Stimulated activated naive CD8-positive, alpha-beta T cell treated with anti-CD3 and anti-CD28 coated beads, Interleukin-15, amount 100 ng/mL, for 72 hours (primary cell): Measurements from ENCODE around the gene RAD51B.
A peak's percentile ranks its signal among the peaks of the same experiment; 100 is the strongest.
"Not testable (repeated sequence)": the region's sequence is repeated elsewhere in the genome, so short reads cannot be mapped to it uniquely, and the experiment has no call there.

Experiments
- ATAC-seq: fragments of 150-1000 bp; cut with Tn5 transposase; 2 replicates; pipeline ENCODE4 v1.10.0; 2021; ENCODE audit warnings: mild to moderate bottlenecking, moderate library complexity
- DNase-seq, 2 donors: peaks; one replicate each; pipeline ENCODE4 v3.0.0; 2021 to 2022
- H3K27ac Mint-ChIP-seq, 2 donors: one replicate each; pipeline ENCODE4 v1.8.0; 2022; ENCODE audit warnings: mild to moderate bottlenecking in 2 of 2, mixed read lengths in 2 of 2, moderate library complexity in 2 of 2
- H3K27me3 Mint-ChIP-seq: one replicate; pipeline ENCODE4 v1.8.0; 2022; ENCODE audit warnings: mixed read lengths
- H3K4me1 Mint-ChIP-seq: one replicate; pipeline ENCODE4 v1.8.0; 2022; ENCODE audit warnings: mild to moderate bottlenecking, mixed read lengths
- H3K4me3 Mint-ChIP-seq, 2 donors: one replicate each; pipeline ENCODE4 v1.8.0; 2022; ENCODE audit warnings: mild to moderate bottlenecking in 2 of 2, mixed read lengths in 2 of 2, moderate library complexity in 1 of 2
- H3K9me3 Mint-ChIP-seq, 2 donors: one replicate each; pipeline ENCODE4 v1.8.0; 2022; ENCODE audit warnings: mixed read lengths in 2 of 2

RAD51B gene

DNA sequence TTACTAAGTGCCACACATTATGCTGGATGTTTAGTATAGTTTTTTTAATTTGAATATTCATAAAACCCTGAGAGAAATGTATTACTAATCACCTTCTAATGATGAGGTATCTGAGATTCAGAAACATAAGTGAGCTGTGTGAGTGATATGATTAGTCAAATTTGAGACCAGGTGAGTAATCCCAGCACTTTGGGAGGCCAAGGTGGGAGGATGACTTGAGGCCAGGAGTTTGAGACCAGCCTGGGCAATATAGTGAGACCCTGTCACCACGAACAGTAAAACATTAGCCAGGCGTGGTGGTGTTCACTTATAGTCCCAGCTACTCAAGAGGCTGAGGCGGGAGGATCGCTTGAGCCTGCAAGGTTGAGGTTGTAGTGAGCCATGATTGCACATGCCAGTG lies 438.4 kb downstream of the RAD51B start:
- DNase-seq (no peak), ATAC-seq (peak; percentile 54)
- Mint-ChIP-seq H3K4me1 (peaks cover 72% of the 10 kb centered on the region), H3K27ac (no peak overlapping the region), H3K27me3 (no peaks in the 10 kb centered on the region), H3K4me3 (no peak overlapping the region), H3K9me3 (no peaks in the 10 kb centered on the region)

GRCh38 chr14:68258995-68259394 lies 439.4 kb downstream of the RAD51B start:
- H3K27me3 Mint-ChIP-seq, H3K4me3 Mint-ChIP-seq, H3K9me3 Mint-ChIP-seq, DNase-seq, ATAC-seq: not testable (repeated sequence)
- H3K27ac Mint-ChIP-seq, result peak overlapping the region in 1 of 2 donors; percentile 82
- H3K4me1 Mint-ChIP-seq, result peaks cover 77% of the 10 kb centered on the region

GRCh38 chr14:68260121-68260520 lies 440.5 kb downstream of the RAD51B start:
- DNase-seq (no peak), ATAC-seq (no peak)
- H3K27ac Mint-ChIP-seq, result no peak overlapping the region
- H3K4me1 Mint-ChIP-seq, result peaks cover 72% of the 10 kb centered on the region
- no peaks in the 10 kb centered on the region for H3K27me3 Mint-ChIP-seq
- no peak overlapping the region for H3K4me3 Mint-ChIP-seq
- H3K9me3 Mint-ChIP-seq, result no peaks in the 10 kb centered on the region

GRCh38 chr14:68261092-68261842 lies 441.7 kb downstream of the RAD51B start:
- DNase-seq (no peak), ATAC-seq (no peak)
- H3K27me3 Mint-ChIP-seq, result no peaks in the 10 kb centered on the region
- peak overlapping the region; percentile 43 to 66 for H3K4me3 Mint-ChIP-seq
- no peaks in the 10 kb centered on the region for H3K9me3 Mint-ChIP-seq
- peaks cover 62% of the 10 kb centered on the region for H3K4me1 Mint-ChIP-seq
- peak overlapping the region in 1 of 2 donors; percentile 88 for H3K27ac Mint-ChIP-seq

DNA sequence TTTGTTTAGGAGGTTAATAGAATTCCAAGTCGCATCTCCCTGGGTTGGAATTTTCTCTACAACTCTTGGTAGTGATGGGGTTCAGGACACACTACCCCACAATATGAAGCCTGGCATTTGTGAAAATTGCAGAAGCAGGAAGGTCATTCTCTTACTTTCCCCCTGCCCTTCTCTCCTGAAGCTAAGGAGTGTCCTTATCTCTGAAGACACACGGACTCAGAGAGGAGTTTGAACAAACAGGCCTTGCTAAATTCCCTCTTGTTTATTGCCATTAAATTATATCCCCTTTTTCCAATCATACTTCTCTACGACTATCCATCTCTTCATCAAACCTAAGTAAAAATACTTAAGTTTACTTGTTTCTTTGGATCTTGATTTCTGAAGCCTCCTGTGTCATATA lies 443.0 kb downstream of the RAD51B start:
- no peaks in the 10 kb centered on the region for H3K9me3 Mint-ChIP-seq
- no peak overlapping the region for H3K4me3 Mint-ChIP-seq
- peaks cover 56% of the 10 kb centered on the region for H3K4me1 Mint-ChIP-seq
- no peak for DNase-seq
- H3K27me3 Mint-ChIP-seq, result no peaks in the 10 kb centered on the region
- no peak for ATAC-seq
- H3K27ac Mint-ChIP-seq, result no peak overlapping the region

DNA sequence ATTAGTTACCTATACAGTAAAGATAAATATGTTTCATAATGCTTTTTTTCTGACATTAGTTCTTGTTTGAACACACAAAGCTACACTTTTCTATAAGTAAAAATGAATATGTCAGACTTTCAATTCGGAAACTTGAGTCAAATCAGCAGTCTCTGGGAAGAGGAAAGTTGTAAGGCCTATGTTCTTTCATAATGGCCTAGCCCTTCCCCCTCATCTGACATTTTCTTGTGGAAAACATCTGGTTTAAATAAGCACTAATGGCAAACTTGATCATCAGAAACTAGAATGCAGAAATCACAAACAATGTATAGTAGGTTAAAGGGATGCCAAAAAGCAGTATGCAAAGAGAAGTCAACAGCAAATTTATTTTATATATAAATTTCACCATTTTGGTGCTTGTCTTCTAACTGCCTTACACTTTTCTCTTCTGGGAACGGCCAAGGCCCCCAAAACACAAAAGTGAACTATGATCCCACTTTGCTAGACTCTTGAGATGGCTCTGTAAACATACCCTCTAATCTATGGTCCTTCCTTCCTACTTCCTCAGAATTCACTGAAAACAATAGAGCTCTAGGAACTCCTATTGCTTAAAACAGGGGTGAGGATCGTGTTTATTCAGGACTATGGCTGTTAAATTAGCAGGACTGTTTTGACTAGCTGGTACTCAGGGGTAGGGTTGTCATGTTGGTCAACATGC lies 444.1 kb downstream of the RAD51B start:
- Mint-ChIP-seq H3K9me3 (no peaks in the 10 kb centered on the region), H3K4me3 (no peak overlapping the region), H3K4me1 (peaks cover 58% of the 10 kb centered on the region), H3K27ac (no peak overlapping the region), H3K27me3 (no peaks in the 10 kb centered on the region)
- DNase-seq (no peak), ATAC-seq (no peak)

GRCh38 chr14:68264260-68264569 lies 444.6 kb downstream of the RAD51B start:
- Mint-ChIP-seq H3K27ac (no peak overlapping the region), H3K4me1 (peaks cover 59% of the 10 kb centered on the region), H3K27me3 (no peaks in the 10 kb centered on the region), H3K9me3 (no peaks in the 10 kb centered on the region), H3K4me3 (no peak overlapping the region)
- DNase-seq, result no peak
- no peak for ATAC-seq

GRCh38 chr14:68266998-68267397 lies 447.4 kb downstream of the RAD51B start:
- H3K27ac Mint-ChIP-seq, result no peak overlapping the region
- H3K9me3 Mint-ChIP-seq, result no peaks in the 10 kb centered on the region
- DNase-seq (no peak), ATAC-seq (no peak)
- H3K27me3 Mint-ChIP-seq, result no peaks in the 10 kb centered on the region
- no peak overlapping the region for H3K4me3 Mint-ChIP-seq
- H3K4me1 Mint-ChIP-seq, result peaks cover 60% of the 10 kb centered on the region

- Mint-ChIP-seq H3K4me3 (peak overlapping the region; percentile 4 to 36), H3K27ac (peak overlapping the region in 1 of 2 donors; percentile 3), H3K27me3 (no peaks in the 10 kb centered on the region), H3K9me3 (no peaks in the 10 kb centered on the region), H3K4me1 (peaks cover 51% of the 10 kb centered on the region)
- DNase-seq, result no peak
- peak; percentile 67 for ATAC-seq
These were observed 448.6 kb downstream of the RAD51B start for GRCh38 chr14:68268197-68268596.

GRCh38 chr14:68268719-68269118 lies 449.1 kb downstream of the RAD51B start:
- no peaks in the 10 kb centered on the region for H3K27me3 Mint-ChIP-seq
- H3K4me1 Mint-ChIP-seq, result peaks cover 45% of the 10 kb centered on the region
- H3K4me3 Mint-ChIP-seq, result peak overlapping the region; percentile 4 to 36
- DNase-seq, result no peak
- ATAC-seq, result peak; percentile 45
- peak overlapping the region in 1 of 2 donors; percentile 63 for H3K27ac Mint-ChIP-seq
- H3K9me3 Mint-ChIP-seq, result no peaks in the 10 kb centered on the region

GRCh38 chr14:68269136-68269927 lies 449.8 kb downstream of the RAD51B start:
- Mint-ChIP-seq H3K27me3 (no peaks in the 10 kb centered on the region), H3K9me3 (no peaks in the 10 kb centered on the region), H3K4me3 (peak overlapping the region; percentile 6 to 21), H3K27ac (peak overlapping the region; percentile 20 to 63), H3K4me1 (peaks cover 48% of the 10 kb centered on the region)
- DNase-seq (peak in 1 of 2 donors; percentile 24), ATAC-seq (peak; percentile 76)

GRCh38 chr14:68270342-68270741 lies 450.8 kb downstream of the RAD51B start:
- Mint-ChIP-seq H3K9me3 (no peaks in the 10 kb centered on the region), H3K4me3 (no peak overlapping the region), H3K27ac (no peak overlapping the region), H3K4me1 (peaks cover 58% of the 10 kb centered on the region), H3K27me3 (no peaks in the 10 kb centered on the region)
- ATAC-seq, result no peak
- no peak for DNase-seq

GRCh38 chr14:68271913-68272391 lies 452.4 kb downstream of the RAD51B start:
- Mint-ChIP-seq H3K27me3 (no peaks in the 10 kb centered on the region), H3K27ac (no peak overlapping the region), H3K4me3 (no peak overlapping the region), H3K4me1 (peaks cover 74% of the 10 kb centered on the region), H3K9me3 (no peaks in the 10 kb centered on the region)
- DNase-seq (no peak), ATAC-seq (no peak)

- H3K4me3 Mint-ChIP-seq, result no peak overlapping the region
- H3K9me3 Mint-ChIP-seq, result no peaks in the 10 kb centered on the region
- no peaks in the 10 kb centered on the region for H3K27me3 Mint-ChIP-seq
- H3K27ac Mint-ChIP-seq, result no peak overlapping the region
- ATAC-seq (no peak), DNase-seq (no peak)
- peaks cover 68% of the 10 kb centered on the region for H3K4me1 Mint-ChIP-seq
These were observed 453.8 kb downstream of the RAD51B start for GRCh38 chr14:68273413-68273812.

DNA sequence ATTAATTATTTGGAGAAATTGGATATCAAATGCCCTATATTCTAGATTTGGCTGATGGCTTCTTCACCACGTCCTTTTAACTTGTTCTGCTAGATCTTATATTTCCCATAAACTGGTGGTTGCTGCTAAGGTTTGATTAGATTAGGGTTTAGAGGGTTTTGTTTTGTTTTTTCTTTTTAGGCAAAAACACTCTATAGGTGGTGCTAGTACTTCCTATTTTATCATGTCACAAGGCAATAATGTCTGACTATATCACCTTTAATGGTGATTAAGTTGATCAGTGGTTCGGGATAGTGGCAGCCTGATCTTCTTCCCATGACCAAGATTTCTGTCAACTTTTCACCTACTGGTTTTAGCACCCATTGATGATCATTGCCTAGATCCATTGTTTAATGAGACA lies 455.1 kb downstream of the RAD51B start:
- H3K27ac Mint-ChIP-seq, result no peak overlapping the region
- ATAC-seq (no peak), DNase-seq (no peak)
- no peaks in the 10 kb centered on the region for H3K9me3 Mint-ChIP-seq
- H3K4me1 Mint-ChIP-seq, result peaks cover 62% of the 10 kb centered on the region
- no peaks in the 10 kb centered on the region for H3K27me3 Mint-ChIP-seq
- no peak overlapping the region for H3K4me3 Mint-ChIP-seq
